ENCODE measurements around the gene EPB41L1. TPM values are rescaled to one million over a fixed set of nuclear protein-coding genes. Genes with fewer than 3 reads are reported as not detected.

The EPB41L1 gene
- total RNA-seq, 2 donors from 2014 or later: 32.3 to 36.7 TPM

GRCh38 chr20:36170542-36171215 is 16.1 kb downstream of the EPB41L1 start:
- H3K27ac Mint-ChIP-seq: no peak overlapping the region
- no peak for TF ChIP-seq CTCF (conservative IDR thresholded peaks at IDR 0.05)
- H3K36me3 ChIP-seq (ENCODE audit: control insufficient read depth, insufficient read depth, low read length): no peaks in the 10 kb centered on the region
- no peaks in the 10 kb centered on the region for H3K4me1 ChIP-seq (ENCODE audit: control insufficient read depth, insufficient read depth, low read length)
- H3K27ac ChIP-seq (ENCODE audit: low read depth, low read length): no peak overlapping the region
- H3K27me3 Mint-ChIP-seq (ENCODE audit: insufficient read depth): peaks cover 2% of the 10 kb centered on the region
- H3K9ac ChIP-seq (ENCODE audit: extremely low read depth, low read length, poor library complexity, severe bottlenecking): no peak overlapping the region
- H3K36me3 Mint-ChIP-seq (ENCODE audit: low read depth): peaks cover 6% of the 10 kb centered on the region
- no peak overlapping the region for H3K4me3 ChIP-seq (ENCODE audit: low read length)
- H3K27me3 ChIP-seq (ENCODE audit: control insufficient read depth, insufficient read depth, low read length, poor library complexity, severe bottlenecking): no peaks in the 10 kb centered on the region
- DNase-seq: no peak
- WGBS, 2 experiments (ENCODE audit: insufficient coverage in 1 of 2, insufficient read length in 1 of 2): 81 to 85% methylated on average over 6 to 10 of the region's 10 CpGs
- H3K4me3 Mint-ChIP-seq: no peak overlapping the region
- H3K4me1 Mint-ChIP-seq: peaks cover 8% of the 10 kb centered on the region
- H3K9me3 ChIP-seq (ENCODE audit: control insufficient read depth, low read length): no peaks in the 10 kb centered on the region
- H3K9me3 Mint-ChIP-seq: no peaks in the 10 kb centered on the region

GRCh38 chr20:36173451-36173933 is 19.0 kb downstream of the EPB41L1 start:
- H3K9me3 ChIP-seq (ENCODE audit: control insufficient read depth, low read length): no peaks in the 10 kb centered on the region
- H3K27me3 Mint-ChIP-seq (ENCODE audit: insufficient read depth): peaks cover 2% of the 10 kb centered on the region
- peak overlapping the region; percentile 68 for H3K27ac ChIP-seq (ENCODE audit: low read depth, low read length)
- WGBS, 2 experiments (ENCODE audit: insufficient coverage in 1 of 2, insufficient read length in 1 of 2): 18 to 42% methylated on average over 5 to 11 of the region's 11 CpGs
- H3K4me1 Mint-ChIP-seq: peaks cover 8% of the 10 kb centered on the region
- no peaks in the 10 kb centered on the region for H3K27me3 ChIP-seq (ENCODE audit: control insufficient read depth, insufficient read depth, low read length, poor library complexity, severe bottlenecking)
- H3K4me3 Mint-ChIP-seq: no peak overlapping the region
- peaks cover 7% of the 10 kb centered on the region for H3K36me3 Mint-ChIP-seq (ENCODE audit: low read depth)
- H3K9ac ChIP-seq (ENCODE audit: extremely low read depth, low read length, poor library complexity, severe bottlenecking): no peak overlapping the region
- peak; percentile 93 for DNase-seq
- no peak overlapping the region for H3K27ac Mint-ChIP-seq
- TF ChIP-seq CTCF (conservative IDR thresholded peaks at IDR 0.05): no peak
- no peaks in the 10 kb centered on the region for H3K4me1 ChIP-seq (ENCODE audit: control insufficient read depth, insufficient read depth, low read length)
- no peaks in the 10 kb centered on the region for H3K9me3 Mint-ChIP-seq
- no peak overlapping the region for H3K4me3 ChIP-seq (ENCODE audit: low read length)
- H3K36me3 ChIP-seq (ENCODE audit: control insufficient read depth, insufficient read depth, low read length): no peaks in the 10 kb centered on the region

GRCh38 chr20:36175016-36175415 is 20.5 kb downstream of the EPB41L1 start:
- H3K4me1 Mint-ChIP-seq: peaks cover 8% of the 10 kb centered on the region
- 93% methylated on average over 5 of the region's 5 CpGs; no CpG with 5 or more reads in 1 of the 2 experiments for WGBS, 2 experiments (ENCODE audit: insufficient coverage in 1 of 2, insufficient read length in 1 of 2)
- H3K27ac Mint-ChIP-seq: no peak overlapping the region

More at GRCh38 chr20:36175016-36175415, 20.5 kb downstream of the EPB41L1 start:
- Histone ChIP-seq H3K4me1 (ENCODE audit: control insufficient read depth, insufficient read depth, low read length) (no peaks in the 10 kb centered on the region), H3K9ac (ENCODE audit: extremely low read depth, low read length, poor library complexity, severe bottlenecking) (no peak overlapping the region), H3K9me3 (ENCODE audit: control insufficient read depth, low read length) (no peaks in the 10 kb centered on the region), H3K27ac (ENCODE audit: low read depth, low read length) (no peak overlapping the region), H3K27me3 (ENCODE audit: control insufficient read depth, insufficient read depth, low read length, poor library complexity, severe bottlenecking) (no peaks in the 10 kb centered on the region), H3K36me3 (ENCODE audit: control insufficient read depth, insufficient read depth, low read length) (no peaks in the 10 kb centered on the region), H3K4me3 (ENCODE audit: low read length) (no peak overlapping the region)
- no peaks in the 10 kb centered on the region for H3K9me3 Mint-ChIP-seq
- no peak for DNase-seq
- no peak overlapping the region for H3K4me3 Mint-ChIP-seq
- TF ChIP-seq CTCF (conservative IDR thresholded peaks at IDR 0.05): no peak
- H3K27me3 Mint-ChIP-seq (ENCODE audit: insufficient read depth): peaks cover 2% of the 10 kb centered on the region
- peaks cover 7% of the 10 kb centered on the region for H3K36me3 Mint-ChIP-seq (ENCODE audit: low read depth)
